Measurements from ENCODE around the gene YDJC.

Gene YDJC

DNA sequence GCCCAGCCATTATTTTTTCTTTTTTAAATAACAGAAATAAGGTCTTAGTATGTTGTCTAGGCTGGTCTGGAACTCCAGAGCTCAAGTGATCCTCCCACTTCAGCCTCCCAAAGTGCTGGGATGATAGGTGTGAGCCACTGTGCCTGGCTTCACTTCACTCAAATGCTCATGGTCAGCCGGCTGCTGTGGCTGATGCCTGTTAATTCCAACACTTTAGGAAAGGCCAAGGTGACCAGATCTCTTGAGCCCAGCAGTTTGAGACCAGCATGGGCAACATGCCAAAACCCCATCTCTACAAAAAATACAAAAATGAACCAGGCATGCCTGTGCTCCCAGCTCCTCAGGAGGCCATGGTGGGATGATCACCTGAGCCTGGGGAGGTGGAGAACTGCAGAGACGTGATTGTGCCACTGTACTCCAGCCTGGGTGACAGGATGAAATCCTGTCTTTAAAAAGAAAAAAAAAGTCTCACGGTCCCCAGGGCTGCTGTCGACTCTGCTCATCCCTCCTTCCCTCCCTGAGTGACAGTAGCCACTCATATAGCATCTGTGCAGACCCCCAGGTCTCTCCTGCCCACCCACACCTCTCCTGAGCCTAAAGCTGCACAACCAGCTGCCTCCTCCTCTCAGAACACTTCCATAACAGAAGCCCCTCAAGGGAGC lies 3.6 kb downstream of the YDJC start:
- Histone ChIP-seq H3K4me3 (ENCODE audit: low read length) (no peak overlapping the region), H2AFZ (ENCODE audit: low read depth, low read length) (no peak overlapping the region), H3K79me2 (ENCODE audit: low read length) (peaks cover 78% of the 10 kb centered on the region), H3K4me2 (ENCODE audit: low read length) (no peak overlapping the region), H3K4me1 (ENCODE audit: low read length) (peaks cover 16% of the 10 kb centered on the region), H3K27me3 (ENCODE audit: low read depth, low read length) (no peaks in the 10 kb centered on the region), H3K9ac (ENCODE audit: low read length) (no peak overlapping the region), H4K20me1 (ENCODE audit: insufficient read depth, low read length) (peaks cover 30% of the 10 kb centered on the region), H3K27ac (ENCODE audit: low read length) (no peak overlapping the region), H3K9me3 (ENCODE audit: insufficient read depth, low read length) (no peaks in the 10 kb centered on the region), H3K36me3 (replicated peaks; ENCODE audit: low read depth, low read length) (peaks cover 47% of the 10 kb centered on the region)
- TF ChIP-seq, protein P1, sequence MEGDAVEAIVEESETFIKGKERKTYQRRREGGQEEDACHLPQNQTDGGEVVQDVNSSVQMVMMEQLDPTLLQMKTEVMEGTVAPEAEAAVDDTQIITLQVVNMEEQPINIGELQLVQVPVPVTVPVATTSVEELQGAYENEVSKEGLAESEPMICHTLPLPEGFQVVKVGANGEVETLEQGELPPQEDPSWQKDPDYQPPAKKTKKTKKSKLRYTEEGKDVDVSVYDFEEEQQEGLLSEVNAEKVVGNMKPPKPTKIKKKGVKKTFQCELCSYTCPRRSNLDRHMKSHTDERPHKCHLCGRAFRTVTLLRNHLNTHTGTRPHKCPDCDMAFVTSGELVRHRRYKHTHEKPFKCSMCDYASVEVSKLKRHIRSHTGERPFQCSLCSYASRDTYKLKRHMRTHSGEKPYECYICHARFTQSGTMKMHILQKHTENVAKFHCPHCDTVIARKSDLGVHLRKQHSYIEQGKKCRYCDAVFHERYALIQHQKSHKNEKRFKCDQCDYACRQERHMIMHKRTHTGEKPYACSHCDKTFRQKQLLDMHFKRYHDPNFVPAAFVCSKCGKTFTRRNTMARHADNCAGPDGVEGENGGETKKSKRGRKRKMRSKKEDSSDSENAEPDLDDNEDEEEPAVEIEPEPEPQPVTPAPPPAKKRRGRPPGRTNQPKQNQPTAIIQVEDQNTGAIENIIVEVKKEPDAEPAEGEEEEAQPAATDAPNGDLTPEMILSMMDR (IDR thresholded peaks at IDR 0.05; ENCODE audit: low read depth, low read length) = no peak
- no peak for TF ChIP-seq EZH2phosphoT487 (IDR thresholded peaks at IDR 0.05; ENCODE audit: low read depth)

DNA sequence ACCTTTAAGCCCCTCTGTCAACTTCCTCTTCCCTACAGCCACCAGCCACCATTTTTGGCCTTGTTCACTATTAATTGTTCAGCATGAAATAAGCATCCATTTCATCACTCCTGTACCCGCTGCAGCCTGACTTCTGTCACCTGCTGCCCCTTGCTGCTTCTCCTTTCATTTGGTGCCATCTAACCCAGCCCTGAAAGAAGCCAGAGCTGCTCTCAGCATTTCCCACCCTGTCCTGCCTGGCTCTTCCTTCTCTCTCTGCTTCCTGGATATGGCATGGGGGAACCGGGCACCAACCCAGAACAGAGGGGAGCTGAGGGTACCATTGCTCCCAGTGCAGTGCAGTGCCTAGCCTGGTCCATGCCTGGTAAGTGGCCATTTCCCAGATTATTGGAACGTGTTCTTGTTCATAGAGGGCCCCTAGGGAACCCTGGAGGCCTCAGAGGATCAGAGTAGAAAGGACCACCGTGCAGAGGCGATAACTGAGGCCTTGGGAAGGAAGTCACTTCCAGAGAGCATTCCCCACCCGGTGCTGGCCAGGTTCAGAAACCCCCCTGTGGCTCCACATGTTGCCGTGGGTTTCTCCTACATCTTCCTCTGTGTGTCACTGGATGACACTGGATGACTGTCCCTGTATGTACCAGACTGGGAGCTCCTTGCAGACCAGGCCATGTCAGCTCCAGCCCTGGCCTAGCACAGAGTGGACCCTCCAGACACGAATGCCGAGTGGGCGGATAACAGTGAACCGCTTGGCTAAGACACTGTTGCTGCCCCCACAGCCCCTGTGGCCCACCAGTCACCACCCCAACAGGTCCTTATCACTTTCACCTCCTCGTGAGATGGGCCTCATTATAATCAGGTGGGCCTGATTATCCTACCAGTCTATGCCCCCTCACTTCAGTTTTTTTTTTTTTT lies 4.7 kb downstream of the YDJC start:
- H3K4me2 ChIP-seq (ENCODE audit: low read length) = no peak overlapping the region
- H3K9me3 ChIP-seq (ENCODE audit: insufficient read depth, low read length) = no peaks in the 10 kb centered on the region
- no peak for TF ChIP-seq EZH2phosphoT487 (IDR thresholded peaks at IDR 0.05; ENCODE audit: low read depth)
- TF ChIP-seq, protein P1 (IDR thresholded peaks at IDR 0.05; ENCODE audit: low read depth, low read length) = no peak
- peaks cover 41% of the 10 kb centered on the region for H4K20me1 ChIP-seq (ENCODE audit: insufficient read depth, low read length)
- peaks cover 18% of the 10 kb centered on the region for H3K4me1 ChIP-seq (ENCODE audit: low read length)
- H3K27me3 ChIP-seq (ENCODE audit: low read depth, low read length) = no peaks in the 10 kb centered on the region
- H3K9ac ChIP-seq (ENCODE audit: low read length) = no peak overlapping the region
- H3K79me2 ChIP-seq (ENCODE audit: low read length) = peaks cover 88% of the 10 kb centered on the region
- H3K27ac ChIP-seq (ENCODE audit: low read length) = peak overlapping the region; percentile 30
- no peak overlapping the region for H2AFZ ChIP-seq (ENCODE audit: low read depth, low read length)
- H3K4me3 ChIP-seq (ENCODE audit: low read length) = no peak overlapping the region
- H3K36me3 ChIP-seq (replicated peaks; ENCODE audit: low read depth, low read length) = peaks cover 55% of the 10 kb centered on the region

DNA sequence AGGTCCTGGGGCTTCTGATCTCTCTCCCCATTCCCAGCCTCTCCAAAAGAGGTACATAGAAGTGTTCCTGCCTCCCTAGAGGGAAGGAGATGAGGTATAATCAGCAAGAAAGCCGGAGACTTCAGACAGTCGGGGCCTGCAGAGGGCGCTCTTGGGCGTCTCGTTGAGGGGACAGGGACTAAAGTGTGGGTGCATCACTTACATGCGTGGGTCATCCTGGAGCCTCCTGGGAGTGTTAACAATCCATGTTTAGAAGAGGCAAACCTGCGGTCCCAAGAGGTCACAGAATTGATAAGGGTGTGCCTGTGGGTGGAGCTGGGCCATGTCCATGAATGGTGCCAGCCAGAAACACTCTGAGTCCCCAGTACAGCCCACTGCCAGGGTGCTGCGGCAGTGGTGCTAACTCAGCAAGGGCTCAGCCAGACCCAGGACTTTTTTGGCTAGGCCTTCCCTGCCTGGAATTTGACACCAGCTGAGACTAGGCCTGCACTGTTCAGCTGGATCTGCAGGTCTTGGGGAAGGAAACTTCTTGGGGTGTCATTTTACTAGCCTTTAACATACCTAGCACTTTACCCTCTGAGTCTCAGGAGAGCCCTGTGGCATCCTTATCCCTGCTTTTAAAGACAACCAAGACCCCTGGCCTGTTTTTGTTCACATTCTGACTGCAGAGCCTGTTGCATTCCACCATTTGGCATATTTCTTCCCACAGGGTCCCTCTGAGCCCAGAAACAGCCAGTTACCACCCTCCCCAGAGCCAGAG lies 5.5 kb downstream of the YDJC start:
- Histone ChIP-seq H4K20me1 (ENCODE audit: insufficient read depth, low read length) (peaks cover 49% of the 10 kb centered on the region), H3K4me1 (ENCODE audit: low read length) (peaks cover 26% of the 10 kb centered on the region), H3K9ac (ENCODE audit: low read length) (no peak overlapping the region), H3K4me3 (ENCODE audit: low read length) (no peak overlapping the region), H3K36me3 (replicated peaks; ENCODE audit: low read depth, low read length) (peaks cover 57% of the 10 kb centered on the region), H3K79me2 (ENCODE audit: low read length) (peaks cover 92% of the 10 kb centered on the region), H3K27me3 (ENCODE audit: low read depth, low read length) (no peaks in the 10 kb centered on the region), H3K4me2 (ENCODE audit: low read length) (no peak overlapping the region), H2AFZ (ENCODE audit: low read depth, low read length) (no peak overlapping the region), H3K9me3 (ENCODE audit: insufficient read depth, low read length) (no peaks in the 10 kb centered on the region), H3K27ac (ENCODE audit: low read length) (peak overlapping the region; percentile 30)
- no peak for TF ChIP-seq EZH2phosphoT487 (IDR thresholded peaks at IDR 0.05; ENCODE audit: low read depth)
- TF ChIP-seq, protein P1 (IDR thresholded peaks at IDR 0.05; ENCODE audit: low read depth, low read length) = peak; percentile 82

DNA sequence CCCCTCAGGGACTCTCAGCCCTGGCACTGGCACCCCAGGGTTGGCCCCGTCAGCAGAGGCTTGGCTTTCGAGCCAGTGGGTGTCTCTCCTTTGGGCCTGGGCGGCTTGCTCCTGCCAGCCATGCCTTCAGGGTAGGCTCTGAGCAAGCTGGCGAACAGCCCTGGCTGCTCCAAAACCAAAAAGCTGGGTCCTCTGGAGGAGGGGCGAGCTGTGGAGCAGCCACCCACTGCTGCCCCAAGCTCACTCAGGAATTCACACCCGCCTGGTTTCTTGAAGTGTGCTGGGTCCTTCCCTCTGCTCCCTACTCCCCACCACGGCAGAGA lies 6.2 kb downstream of the YDJC start:
- H3K36me3 ChIP-seq (replicated peaks; ENCODE audit: low read depth, low read length) = peaks cover 53% of the 10 kb centered on the region
- no peak overlapping the region for H3K4me3 ChIP-seq (ENCODE audit: low read length)
- H4K20me1 ChIP-seq (ENCODE audit: insufficient read depth, low read length) = peaks cover 53% of the 10 kb centered on the region
- no peak overlapping the region for H2AFZ ChIP-seq (ENCODE audit: low read depth, low read length)
- H3K9me3 ChIP-seq (ENCODE audit: insufficient read depth, low read length) = no peaks in the 10 kb centered on the region
- peaks cover 92% of the 10 kb centered on the region for H3K79me2 ChIP-seq (ENCODE audit: low read length)
- H3K27ac ChIP-seq (ENCODE audit: low read length) = no peak overlapping the region
- no peak overlapping the region for H3K4me2 ChIP-seq (ENCODE audit: low read length)
- H3K27me3 ChIP-seq (ENCODE audit: low read depth, low read length) = no peaks in the 10 kb centered on the region
- H3K9ac ChIP-seq (ENCODE audit: low read length) = no peak overlapping the region
- peaks cover 27% of the 10 kb centered on the region for H3K4me1 ChIP-seq (ENCODE audit: low read length)
- TF ChIP-seq, protein P1 (IDR thresholded peaks at IDR 0.05; ENCODE audit: low read depth, low read length) = no peak
- no peak for TF ChIP-seq EZH2phosphoT487 (IDR thresholded peaks at IDR 0.05; ENCODE audit: low read depth)

Data from OCI-LY3 (cell line).